GM23338 (cell line): ENCODE results near the gene SCN3B. TPM values are rescaled to one million over a fixed set of nuclear protein-coding genes. Genes with fewer than 3 reads are reported as not detected.

ENCODE experiments used
- ATAC-seq: fragments of 200-7000 bp; cut with Tn5 transposase; 3 replicates; pipeline ENCODE4 v1.9.1; 2020
- DNase-seq: peaks from one replicate; pipeline ENCODE4 v3.0.0-alpha.2; 2015; ENCODE audit warnings: low spot score
- H2AFZ ChIP-seq: fragments of 200-600 bp; sonication (generic); 2 replicates; pipeline ENCODE4 v1.8.0; 2016; ENCODE audit warnings: antibody characterized with exemption, mild to moderate bottlenecking, moderate library complexity
- H3F3A ChIP-seq: fragments of 200-600 bp; sonication (generic); replicated peaks from 2 replicates; pipeline ENCODE4 v1.8.0; 2017; ENCODE audit warnings: antibody characterized with exemption, mixed run types, low read depth
- H3K27ac ChIP-seq: fragments of 200-600 bp; sonication (generic); 2 replicates; pipeline ENCODE4 v1.6.1; 2016; ENCODE audit warnings: low read depth
- H3K27me3 ChIP-seq: fragments of 200-600 bp; sonication (generic); 2 replicates; pipeline ENCODE4 v1.8.0; 2016; ENCODE audit warnings: mild to moderate bottlenecking, mixed run types, moderate library complexity; ENCODE audit not compliant: insufficient read depth
- H3K36me3 ChIP-seq: fragments of 200-600 bp; sonication (generic); 2 replicates; pipeline ENCODE4 v1.8.0; 2016; ENCODE audit warnings: mild to moderate bottlenecking; ENCODE audit not compliant: insufficient read depth
- H3K4me1 ChIP-seq: fragments of 200-600 bp; sonication (generic); 2 replicates; pipeline ENCODE4 v1.8.0; 2016; ENCODE audit warnings: mild to moderate bottlenecking, moderate library complexity; ENCODE audit not compliant: insufficient read depth
- H3K4me2 ChIP-seq: fragments of 200-600 bp; sonication (generic); 2 replicates; pipeline ENCODE4 v1.7.1; 2017; ENCODE audit warnings: mixed run types
- H3K4me3 ChIP-seq: fragments of 200-600 bp; sonication (generic); 2 replicates; pipeline ENCODE4 v1.6.1; 2016; ENCODE audit warnings: mixed run types
- H3K79me2 ChIP-seq: fragments of 200-600 bp; sonication (generic); replicated peaks from 2 replicates; pipeline ENCODE4 v1.8.0; 2017; ENCODE audit warnings: mild to moderate bottlenecking; ENCODE audit not compliant: insufficient read depth
- H3K9me2 ChIP-seq: fragments of 200-600 bp; sonication (generic); 2 replicates; pipeline ENCODE4 v1.8.0; 2017; ENCODE audit not compliant: insufficient read depth
- H4K20me1 ChIP-seq: fragments of 200-600 bp; sonication (generic); replicated peaks from 2 replicates; pipeline ENCODE4 v1.8.0; 2017; ENCODE audit warnings: mild to moderate bottlenecking; ENCODE audit not compliant: insufficient read depth
- H3K27ac Mint-ChIP-seq: 2 replicates; pipeline ENCODE4 v1.8.0; 2020; ENCODE audit warnings: inconsistent platforms, mild to moderate bottlenecking, moderate library complexity, mixed read lengths
- H3K27me3 Mint-ChIP-seq: 3 replicates; pipeline ENCODE4 v1.8.0; 2022; ENCODE audit warnings: low read depth, mild to moderate bottlenecking, moderate library complexity, mixed read lengths, inconsistent platforms; ENCODE audit not compliant: insufficient read depth, poor library complexity
- H3K36me3 Mint-ChIP-seq: 3 replicates; pipeline ENCODE4 v1.8.0; 2021; ENCODE audit warnings: low read depth, mild to moderate bottlenecking, inconsistent platforms, moderate library complexity, mixed read lengths
- H3K4me1 Mint-ChIP-seq: 3 replicates; pipeline ENCODE4 v1.8.0; 2020; ENCODE audit warnings: mild to moderate bottlenecking, inconsistent platforms, mixed read lengths
- H3K4me3 Mint-ChIP-seq: 3 replicates; pipeline ENCODE4 v1.8.0; 2021; ENCODE audit warnings: moderate library complexity, mild to moderate bottlenecking, inconsistent platforms, mixed read lengths
- H3K9me3 Mint-ChIP-seq: 3 replicates; pipeline ENCODE4 v1.8.0; 2020; ENCODE audit warnings: moderate library complexity, mild to moderate bottlenecking, inconsistent platforms, mixed read lengths
- CREB1 ChIP-seq: fragments of 250-450 bp; sonication (Bioruptor Pico); IDR thresholded peaks from 2 replicates; pipeline ENCODE4 v1.5.0; 2020; ENCODE audit warnings: low read depth, mild to moderate bottlenecking, moderate library complexity
- EZH2 ChIP-seq: fragments of 200-600 bp; sonication (generic); IDR thresholded peaks from one replicate; pipeline ENCODE4 v1.8.0; 2017; ENCODE audit warnings: antibody characterized with exemption, mild to moderate bottlenecking, low read depth; ENCODE audit not compliant: unreplicated experiment
- EZH2phosphoT487 ChIP-seq: fragments of 200-600 bp; sonication (generic); IDR thresholded peaks from one replicate; pipeline ENCODE4 v1.8.1; 2018; ENCODE audit warnings: antibody characterized with exemption; ENCODE audit not compliant: unreplicated experiment
- JUNB ChIP-seq: IDR thresholded peaks from one replicate; pipeline ENCODE4 v1.6.1; 2016; ENCODE audit warnings: antibody characterized with exemption; ENCODE audit not compliant: unreplicated experiment
- NANOG ChIP-seq: IDR thresholded peaks from 2 replicates; pipeline ENCODE4 v1.6.1; 2016; ENCODE audit warnings: antibody characterized with exemption, borderline replicate concordance
- POLR2AphosphoS5 ChIP-seq: IDR thresholded peaks from 2 replicates; pipeline ENCODE4 v1.6.1; 2016; ENCODE audit warnings: antibody characterized with exemption, low read depth
- STAT1 ChIP-seq: IDR thresholded peaks from one replicate; pipeline ENCODE4 v1.6.1; 2016; ENCODE audit warnings: antibody characterized with exemption; ENCODE audit not compliant: unreplicated experiment
- ZNF114 ChIP-seq: fragments of 250-450 bp; sonication (Bioruptor Pico); IDR thresholded peaks from 2 replicates; pipeline ENCODE4 v1.5.0; 2020; ENCODE audit warnings: mild to moderate bottlenecking, moderate library complexity
- ZNF331 ChIP-seq: fragments of 250-450 bp; sonication (Bioruptor Pico); IDR thresholded peaks from 2 replicates; pipeline ENCODE4 v1.5.0; 2020; ENCODE audit warnings: low read depth, mild to moderate bottlenecking, moderate library complexity
- polyA plus RNA-seq: library from polyadenylated mRNA; unstranded; fragments of >200 nt; fragmentation: Nextera tagmentation; extraction: Ambion mirVana; gene quantifications from 2 replicates; pipeline ENCODE4 v1.2.1, GENCODE V29; 2016
- total RNA-seq: library from RNA; depleted of rRNA; stranded (reverse); fragments of >200 nt; shearing (Covaris generic); gene quantifications from 2 replicates; pipeline ENCODE4 v1.2.3, GENCODE V29; 2014
- TF ChIP-seq, protein P1 (sequence below): IDR thresholded peaks from one replicate; pipeline ENCODE4 v1.6.1; 2018; ENCODE audit warnings: antibody characterized with exemption; ENCODE audit not compliant: unreplicated experiment
- TF ChIP-seq, protein P2 (sequence below), 2 experiments: fragments of 200-600 bp in 1 of 2; sonication (generic) in 1 of 2; conservative IDR thresholded peaks; 2 replicates each; pipeline versions ENCODE4 v1.5.1 to v1.6.1; 2016 to 2017; ENCODE audit warnings: antibody characterized with exemption in 2 of 2, low read depth in 2 of 2, mild to moderate bottlenecking in 2 of 2, moderate library complexity in 1 of 2
- TF ChIP-seq, protein P3 (sequence below): fragments of 250-450 bp; sonication (Bioruptor Pico); IDR thresholded peaks from 2 replicates; pipeline ENCODE4 v1.5.0; 2020; ENCODE audit warnings: mild to moderate bottlenecking, moderate library complexity
- TF ChIP-seq, protein P4 (sequence below): IDR thresholded peaks from 2 replicates; pipeline ENCODE4 v1.6.1; 2016; ENCODE audit warnings: antibody characterized with exemption

Gene SCN3B
- total and polyA plus RNA-seq, 2 experiments from 2014 or later: 0.74 to 1.7 TPM

DNA sequence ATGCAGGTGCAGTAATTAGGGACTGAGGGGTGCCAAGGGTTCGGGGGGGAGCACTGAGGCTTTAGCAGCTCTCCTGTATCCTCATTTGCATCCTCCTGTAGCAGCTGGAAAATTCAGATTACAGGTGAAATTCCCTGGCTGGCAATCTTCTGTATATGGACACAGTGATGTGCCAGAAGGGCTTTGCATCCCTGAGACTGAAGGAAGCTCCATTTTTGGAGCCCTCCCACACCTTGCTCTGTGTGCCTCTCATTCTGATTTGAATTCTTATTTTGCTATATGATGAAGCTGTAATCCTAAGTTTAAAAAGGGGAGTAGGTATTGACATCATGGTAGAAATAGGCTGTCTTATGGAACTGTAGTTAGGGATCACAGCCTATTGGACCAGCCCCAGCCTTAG, 46.6 kb downstream of the SCN3B start:
- Mint-ChIP-seq H3K36me3 (peaks cover 8% of the 10 kb centered on the region; the same call in 2 of the 3 replicates), H3K4me1 (peaks cover 2% of the 10 kb centered on the region; the same call in 2 of the 3 replicates), H3K27me3 (no peaks in the 10 kb centered on the region), H3K9me3 (no peaks in the 10 kb centered on the region), H3K27ac (no peak overlapping the region), H3K4me3 (no peak overlapping the region)
- ATAC-seq: no peak
- Histone ChIP-seq H3K27me3 (no peaks in the 10 kb centered on the region), H3K4me1 (no peaks in the 10 kb centered on the region), H3F3A (no peaks in the 10 kb centered on the region), H3K4me2 (no peak overlapping the region), H3K4me3 (no peak overlapping the region), H3K9me2 (no peaks in the 10 kb centered on the region), H3K27ac (no peak overlapping the region), H3K36me3 (no peaks in the 10 kb centered on the region), H2AFZ (no peak overlapping the region), H4K20me1 (no peaks in the 10 kb centered on the region), H3K79me2 (no peaks in the 10 kb centered on the region)
- TF ChIP-seq, protein P1, sequence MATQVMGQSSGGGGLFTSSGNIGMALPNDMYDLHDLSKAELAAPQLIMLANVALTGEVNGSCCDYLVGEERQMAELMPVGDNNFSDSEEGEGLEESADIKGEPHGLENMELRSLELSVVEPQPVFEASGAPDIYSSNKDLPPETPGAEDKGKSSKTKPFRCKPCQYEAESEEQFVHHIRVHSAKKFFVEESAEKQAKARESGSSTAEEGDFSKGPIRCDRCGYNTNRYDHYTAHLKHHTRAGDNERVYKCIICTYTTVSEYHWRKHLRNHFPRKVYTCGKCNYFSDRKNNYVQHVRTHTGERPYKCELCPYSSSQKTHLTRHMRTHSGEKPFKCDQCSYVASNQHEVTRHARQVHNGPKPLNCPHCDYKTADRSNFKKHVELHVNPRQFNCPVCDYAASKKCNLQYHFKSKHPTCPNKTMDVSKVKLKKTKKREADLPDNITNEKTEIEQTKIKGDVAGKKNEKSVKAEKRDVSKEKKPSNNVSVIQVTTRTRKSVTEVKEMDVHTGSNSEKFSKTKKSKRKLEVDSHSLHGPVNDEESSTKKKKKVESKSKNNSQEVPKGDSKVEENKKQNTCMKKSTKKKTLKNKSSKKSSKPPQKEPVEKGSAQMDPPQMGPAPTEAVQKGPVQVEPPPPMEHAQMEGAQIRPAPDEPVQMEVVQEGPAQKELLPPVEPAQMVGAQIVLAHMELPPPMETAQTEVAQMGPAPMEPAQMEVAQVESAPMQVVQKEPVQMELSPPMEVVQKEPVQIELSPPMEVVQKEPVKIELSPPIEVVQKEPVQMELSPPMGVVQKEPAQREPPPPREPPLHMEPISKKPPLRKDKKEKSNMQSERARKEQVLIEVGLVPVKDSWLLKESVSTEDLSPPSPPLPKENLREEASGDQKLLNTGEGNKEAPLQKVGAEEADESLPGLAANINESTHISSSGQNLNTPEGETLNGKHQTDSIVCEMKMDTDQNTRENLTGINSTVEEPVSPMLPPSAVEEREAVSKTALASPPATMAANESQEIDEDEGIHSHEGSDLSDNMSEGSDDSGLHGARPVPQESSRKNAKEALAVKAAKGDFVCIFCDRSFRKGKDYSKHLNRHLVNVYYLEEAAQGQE: no peak
- TF ChIP-seq NANOG (no peak), ZNF331 (CRISPR knock-in tag) (no peak), EZH2phosphoT487 (no peak), CREB1 (CRISPR knock-in tag) (no peak), POLR2AphosphoS5 (no peak), STAT1 (no peak), EZH2 (no peak), JUNB (no peak), ZNF114 (CRISPR knock-in tag) (no peak)
- TF ChIP-seq, protein P2, sequence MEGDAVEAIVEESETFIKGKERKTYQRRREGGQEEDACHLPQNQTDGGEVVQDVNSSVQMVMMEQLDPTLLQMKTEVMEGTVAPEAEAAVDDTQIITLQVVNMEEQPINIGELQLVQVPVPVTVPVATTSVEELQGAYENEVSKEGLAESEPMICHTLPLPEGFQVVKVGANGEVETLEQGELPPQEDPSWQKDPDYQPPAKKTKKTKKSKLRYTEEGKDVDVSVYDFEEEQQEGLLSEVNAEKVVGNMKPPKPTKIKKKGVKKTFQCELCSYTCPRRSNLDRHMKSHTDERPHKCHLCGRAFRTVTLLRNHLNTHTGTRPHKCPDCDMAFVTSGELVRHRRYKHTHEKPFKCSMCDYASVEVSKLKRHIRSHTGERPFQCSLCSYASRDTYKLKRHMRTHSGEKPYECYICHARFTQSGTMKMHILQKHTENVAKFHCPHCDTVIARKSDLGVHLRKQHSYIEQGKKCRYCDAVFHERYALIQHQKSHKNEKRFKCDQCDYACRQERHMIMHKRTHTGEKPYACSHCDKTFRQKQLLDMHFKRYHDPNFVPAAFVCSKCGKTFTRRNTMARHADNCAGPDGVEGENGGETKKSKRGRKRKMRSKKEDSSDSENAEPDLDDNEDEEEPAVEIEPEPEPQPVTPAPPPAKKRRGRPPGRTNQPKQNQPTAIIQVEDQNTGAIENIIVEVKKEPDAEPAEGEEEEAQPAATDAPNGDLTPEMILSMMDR (conservative IDR thresholded peaks at IDR 0.05; ENCODE audit: low read depth in 2 of 2): no peak
- TF ChIP-seq, protein P3, sequence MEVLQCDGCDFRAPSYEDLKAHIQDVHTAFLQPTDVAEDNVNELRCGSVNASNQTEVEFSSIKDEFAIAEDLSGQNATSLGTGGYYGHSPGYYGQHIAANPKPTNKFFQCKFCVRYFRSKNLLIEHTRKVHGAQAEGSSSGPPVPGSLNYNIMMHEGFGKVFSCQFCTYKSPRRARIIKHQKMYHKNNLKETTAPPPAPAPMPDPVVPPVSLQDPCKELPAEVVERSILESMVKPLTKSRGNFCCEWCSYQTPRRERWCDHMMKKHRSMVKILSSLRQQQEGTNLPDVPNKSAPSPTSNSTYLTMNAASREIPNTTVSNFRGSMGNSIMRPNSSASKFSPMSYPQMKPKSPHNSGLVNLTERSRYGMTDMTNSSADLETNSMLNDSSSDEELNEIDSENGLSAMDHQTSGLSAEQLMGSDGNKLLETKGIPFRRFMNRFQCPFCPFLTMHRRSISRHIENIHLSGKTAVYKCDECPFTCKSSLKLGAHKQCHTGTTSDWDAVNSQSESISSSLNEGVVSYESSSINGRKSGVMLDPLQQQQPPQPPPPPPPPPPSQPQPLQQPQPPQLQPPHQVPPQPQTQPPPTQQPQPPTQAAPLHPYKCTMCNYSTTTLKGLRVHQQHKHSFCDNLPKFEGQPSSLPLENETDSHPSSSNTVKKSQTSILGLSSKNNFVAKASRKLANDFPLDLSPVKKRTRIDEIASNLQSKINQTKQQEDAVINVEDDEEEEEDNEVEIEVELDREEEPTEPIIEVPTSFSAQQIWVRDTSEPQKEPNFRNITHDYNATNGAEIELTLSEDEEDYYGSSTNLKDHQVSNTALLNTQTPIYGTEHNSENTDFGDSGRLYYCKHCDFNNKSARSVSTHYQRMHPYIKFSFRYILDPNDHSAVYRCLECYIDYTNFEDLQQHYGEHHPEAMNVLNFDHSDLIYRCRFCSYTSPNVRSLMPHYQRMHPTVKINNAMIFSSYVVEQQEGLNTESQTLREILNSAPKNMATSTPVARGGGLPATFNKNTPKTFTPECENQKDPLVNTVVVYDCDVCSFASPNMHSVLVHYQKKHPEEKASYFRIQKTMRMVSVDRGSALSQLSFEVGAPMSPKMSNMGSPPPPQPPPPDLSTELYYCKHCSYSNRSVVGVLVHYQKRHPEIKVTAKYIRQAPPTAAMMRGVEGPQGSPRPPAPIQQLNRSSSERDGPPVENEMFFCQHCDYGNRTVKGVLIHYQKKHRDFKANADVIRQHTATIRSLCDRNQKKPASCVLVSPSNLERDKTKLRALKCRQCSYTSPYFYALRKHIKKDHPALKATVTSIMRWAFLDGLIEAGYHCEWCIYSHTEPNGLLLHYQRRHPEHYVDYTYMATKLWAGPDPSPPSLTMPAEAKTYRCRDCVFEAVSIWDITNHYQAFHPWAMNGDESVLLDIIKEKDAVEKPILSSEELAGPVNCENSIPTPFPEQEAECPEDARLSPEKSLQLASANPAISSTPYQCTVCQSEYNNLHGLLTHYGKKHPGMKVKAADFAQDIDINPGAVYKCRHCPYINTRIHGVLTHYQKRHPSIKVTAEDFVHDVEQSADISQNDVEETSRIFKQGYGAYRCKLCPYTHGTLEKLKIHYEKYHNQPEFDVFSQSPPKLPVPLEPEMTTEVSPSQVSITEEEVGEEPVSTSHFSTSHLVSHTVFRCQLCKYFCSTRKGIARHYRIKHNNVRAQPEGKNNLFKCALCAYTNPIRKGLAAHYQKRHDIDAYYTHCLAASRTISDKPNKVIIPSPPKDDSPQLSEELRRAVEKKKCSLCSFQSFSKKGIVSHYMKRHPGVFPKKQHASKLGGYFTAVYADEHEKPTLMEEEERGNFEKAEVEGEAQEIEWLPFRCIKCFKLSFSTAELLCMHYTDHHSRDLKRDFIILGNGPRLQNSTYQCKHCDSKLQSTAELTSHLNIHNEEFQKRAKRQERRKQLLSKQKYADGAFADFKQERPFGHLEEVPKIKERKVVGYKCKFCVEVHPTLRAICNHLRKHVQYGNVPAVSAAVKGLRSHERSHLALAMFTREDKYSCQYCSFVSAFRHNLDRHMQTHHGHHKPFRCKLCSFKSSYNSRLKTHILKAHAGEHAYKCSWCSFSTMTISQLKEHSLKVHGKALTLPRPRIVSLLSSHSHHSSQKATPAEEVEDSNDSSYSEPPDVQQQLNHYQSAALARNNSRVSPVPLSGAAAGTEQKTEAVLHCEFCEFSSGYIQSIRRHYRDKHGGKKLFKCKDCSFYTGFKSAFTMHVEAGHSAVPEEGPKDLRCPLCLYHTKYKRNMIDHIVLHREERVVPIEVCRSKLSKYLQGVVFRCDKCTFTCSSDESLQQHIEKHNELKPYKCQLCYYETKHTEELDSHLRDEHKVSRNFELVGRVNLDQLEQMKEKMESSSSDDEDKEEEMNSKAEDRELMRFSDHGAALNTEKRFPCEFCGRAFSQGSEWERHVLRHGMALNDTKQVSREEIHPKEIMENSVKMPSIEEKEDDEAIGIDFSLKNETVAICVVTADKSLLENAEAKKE (CRISPR knock-in tag): no peak
- TF ChIP-seq, protein P4, sequence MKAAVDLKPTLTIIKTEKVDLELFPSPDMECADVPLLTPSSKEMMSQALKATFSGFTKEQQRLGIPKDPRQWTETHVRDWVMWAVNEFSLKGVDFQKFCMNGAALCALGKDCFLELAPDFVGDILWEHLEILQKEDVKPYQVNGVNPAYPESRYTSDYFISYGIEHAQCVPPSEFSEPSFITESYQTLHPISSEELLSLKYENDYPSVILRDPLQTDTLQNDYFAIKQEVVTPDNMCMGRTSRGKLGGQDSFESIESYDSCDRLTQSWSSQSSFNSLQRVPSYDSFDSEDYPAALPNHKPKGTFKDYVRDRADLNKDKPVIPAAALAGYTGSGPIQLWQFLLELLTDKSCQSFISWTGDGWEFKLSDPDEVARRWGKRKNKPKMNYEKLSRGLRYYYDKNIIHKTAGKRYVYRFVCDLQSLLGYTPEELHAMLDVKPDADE: no peak
- no peak for DNase-seq
